Right lobe of liver (tissue), 6 donors: Measurements from ENCODE around the gene TTC39C. TPM values are rescaled to one million over a fixed set of nuclear protein-coding genes. Genes with fewer than 3 reads are reported as not detected.
"Not testable (repeated sequence)": the region's sequence is repeated elsewhere in the genome, so short reads cannot be mapped to it uniquely, and the experiment has no call there.

ENCODE experiments used
- ATAC-seq, 4 donors: fragments of 200-7000 bp; cut with Tn5 transposase; one replicate each; pipeline ENCODE4 v1.9.1; 2020; ENCODE audit warnings: mild to moderate bottlenecking in 4 of 4, moderate library complexity in 4 of 4
- DNase-seq, 3 donors: peaks; one replicate each; pipeline ENCODE4 v3.0.0-alpha.2; 2020
- H3K27ac ChIP-seq, 3 donors: fragments of 200-600 bp; one replicate each; pipeline ENCODE4 v1.8.0; 2022
- H3K27me3 ChIP-seq, 2 donors: fragments of 200-600 bp; one replicate each; pipeline ENCODE4 v1.8.0; 2022
- H3K36me3 ChIP-seq, 4 donors: fragments of 200-600 bp; sonication (generic) in 1 of 4; one replicate each; pipeline versions ENCODE4 v1.5.1 to v1.8.0; 2017 to 2022; ENCODE audit warnings: control low read depth in 1 of 4
- H3K4me1 ChIP-seq, 4 donors: fragments of 200-600 bp; sonication (generic) in 1 of 4; one replicate each; pipeline versions ENCODE4 v1.5.1 to v1.8.0; 2017 to 2022; ENCODE audit warnings: control low read depth in 1 of 4
- H3K4me3 ChIP-seq, 3 donors: fragments of 200-600 bp; one replicate each; pipeline ENCODE4 v1.8.0; 2022
- H3K9me3 ChIP-seq, 4 donors: fragments of 200-600 bp; sonication (generic) in 1 of 4; one replicate each; pipeline versions ENCODE4 v1.5.1 to v1.8.0; 2017 to 2022; ENCODE audit warnings: control low read depth in 1 of 4
- POLR2A ChIP-seq: fragments of 450-650 bp; IDR thresholded peaks from one replicate; pipeline ENCODE4 v1.6.1; 2017; ENCODE audit warnings: antibody characterized with exemption, mild to moderate bottlenecking
- WGBS: methylation state at CpG from one replicate; pipeline ENCODE4 v1.1.6; 2018; ENCODE audit warnings: low coverage, low lambda C conversion rate; ENCODE audit not compliant: insufficient coverage; ENCODE audit errors: missing lambda C conversion rate; 5-methylcytosine and 5-hydroxymethylcytosine counted together
- intact Hi-C, 2 donors: fragments of 100-400 bp; cut with DNase I; formaldehyde crosslinking; loops; one replicate each; pipeline versions ENCODE4 v1.11.2 to v1.14.1; 2022
- total RNA-seq, 6 experiments: library from RNA; depleted of rRNA in 2 of 6; stranded (reverse); fragments of >200 nt in 2 of 6; fragmentation: NEBNext Ultra II Directional in 3 of 6; extraction: Animal tissue kit (Norgen Biotek cat#: 25700) in 3 of 6; gene quantifications; one replicate each; pipeline versions ENCODE4 v1.1.0 to v1.2.4, GENCODE V29; 2016 to 2023
- TF ChIP-seq, protein P1 (sequence below), 4 donors: fragments of 200-600 bp in 3 of 4; fragments of 450-650 bp in 1 of 4; IDR thresholded peaks; one replicate each; pipeline versions ENCODE4 v1.5.1 to v1.8.0; 2016 to 2022; ENCODE audit warnings: antibody characterized with exemption in 4 of 4, mild to moderate bottlenecking in 2 of 4
- donor health status: DM: no; HTN: yes; CAD: no.
- donor health status: DM: no; HTN: no; CAD: no.
- donor health status: DM: no; HTN: no; CAD: no.
- donor health status: DM: no; HTN: yes; CAD: no.
- donor health status: DM: no; HTN: yes; CAD: no.

The TTC39C gene
- total RNA-seq, 6 experiments from 2014 or later = 61.9 to 167 (median 84.4) TPM

- intact Hi-C loops = no loop called here
- peaks cover 0 to 13% (median 1%) of the 10 kb centered on the region in 4 donors for H3K4me1 ChIP-seq
- no peaks in the 10 kb centered on the region for H3K36me3 ChIP-seq
- H3K27me3 ChIP-seq = no peaks in the 10 kb centered on the region
- 65% methylated on average over 5 of the region's 5 CpGs for WGBS
- no peak for TF ChIP-seq POLR2A
- TF ChIP-seq, protein P1, sequence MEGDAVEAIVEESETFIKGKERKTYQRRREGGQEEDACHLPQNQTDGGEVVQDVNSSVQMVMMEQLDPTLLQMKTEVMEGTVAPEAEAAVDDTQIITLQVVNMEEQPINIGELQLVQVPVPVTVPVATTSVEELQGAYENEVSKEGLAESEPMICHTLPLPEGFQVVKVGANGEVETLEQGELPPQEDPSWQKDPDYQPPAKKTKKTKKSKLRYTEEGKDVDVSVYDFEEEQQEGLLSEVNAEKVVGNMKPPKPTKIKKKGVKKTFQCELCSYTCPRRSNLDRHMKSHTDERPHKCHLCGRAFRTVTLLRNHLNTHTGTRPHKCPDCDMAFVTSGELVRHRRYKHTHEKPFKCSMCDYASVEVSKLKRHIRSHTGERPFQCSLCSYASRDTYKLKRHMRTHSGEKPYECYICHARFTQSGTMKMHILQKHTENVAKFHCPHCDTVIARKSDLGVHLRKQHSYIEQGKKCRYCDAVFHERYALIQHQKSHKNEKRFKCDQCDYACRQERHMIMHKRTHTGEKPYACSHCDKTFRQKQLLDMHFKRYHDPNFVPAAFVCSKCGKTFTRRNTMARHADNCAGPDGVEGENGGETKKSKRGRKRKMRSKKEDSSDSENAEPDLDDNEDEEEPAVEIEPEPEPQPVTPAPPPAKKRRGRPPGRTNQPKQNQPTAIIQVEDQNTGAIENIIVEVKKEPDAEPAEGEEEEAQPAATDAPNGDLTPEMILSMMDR (IDR thresholded peaks at IDR 0.05) = no peak
- DNase-seq = no peak
- no peak overlapping the region for H3K4me3 ChIP-seq
- H3K27ac ChIP-seq = no peak overlapping the region
- ATAC-seq = no peak
- no peaks in the 10 kb centered on the region for H3K9me3 ChIP-seq
Observed at GRCh38 chr18:24024425-24024824, 9.9 kb downstream of the TTC39C start.

GRCh38 chr18:24026457-24026856 lies 11.9 kb downstream of the TTC39C start:
- DNase-seq = no peak
- Histone ChIP-seq H3K4me3 (no peak overlapping the region), H3K4me1 (peaks cover 0 to 13% (median 0%) of the 10 kb centered on the region in 4 donors), H3K9me3 (no peaks in the 10 kb centered on the region), H3K27ac (no peak overlapping the region), H3K27me3 (no peaks in the 10 kb centered on the region), H3K36me3 (no peaks in the 10 kb centered on the region)
- no peak for TF ChIP-seq POLR2A
- TF ChIP-seq, protein P1 (IDR thresholded peaks at IDR 0.05) = no peak
- 97% methylated on average over 3 of the region's 3 CpGs for WGBS
- intact Hi-C loops = no loop called here
- no peak for ATAC-seq

- no peak for DNase-seq
Observed at GRCh38 chr18:24027156-24027827, 12.7 kb downstream of the TTC39C start.

GRCh38 chr18:24028946-24029345 lies 14.4 kb downstream of the TTC39C start:
- H3K27me3 ChIP-seq, intact Hi-C loops, H3K4me3 ChIP-seq, ATAC-seq, H3K36me3 ChIP-seq, DNase-seq, H3K9me3 ChIP-seq, H3K27ac ChIP-seq: not testable (repeated sequence)
- 100% methylated on average over 6 of the region's 13 CpGs for WGBS
- peaks cover 0 to 13% (median 0%) of the 10 kb centered on the region in 4 donors for H3K4me1 ChIP-seq

More at GRCh38 chr18:24027156-24027827, 12.7 kb downstream of the TTC39C start:
- H3K4me1 ChIP-seq = peaks cover 0 to 13% (median 0%) of the 10 kb centered on the region in 4 donors
- no peak overlapping the region for H3K4me3 ChIP-seq
- WGBS = 69% methylated on average over 14 of the region's 14 CpGs
- no peak overlapping the region for H3K27ac ChIP-seq
- ATAC-seq = peak; percentile 41 to 90 (median 75)
- TF ChIP-seq, protein P1 (IDR thresholded peaks at IDR 0.05) = no peak
- no peak for TF ChIP-seq POLR2A
- H3K9me3 ChIP-seq = no peaks in the 10 kb centered on the region
- H3K27me3 ChIP-seq = no peaks in the 10 kb centered on the region
- no peaks in the 10 kb centered on the region for H3K36me3 ChIP-seq
- intact Hi-C loops = no loop called here

GRCh38 chr18:24031318-24031717 lies 16.8 kb downstream of the TTC39C start:
- Histone ChIP-seq H3K27ac (no peak overlapping the region), H3K4me1 (peaks cover 0 to 13% (median 0%) of the 10 kb centered on the region in 4 donors), H3K9me3 (no peaks in the 10 kb centered on the region), H3K36me3 (no peaks in the 10 kb centered on the region), H3K4me3 (no peak overlapping the region), H3K27me3 (no peaks in the 10 kb centered on the region)
- 100% methylated on average over 1 of the region's 3 CpGs for WGBS
- no peak for TF ChIP-seq POLR2A
- TF ChIP-seq, protein P1 (IDR thresholded peaks at IDR 0.05) = no peak
- intact Hi-C loops = no loop called here
- no peak for ATAC-seq
- DNase-seq = no peak
